ENCODE measurements around the gene LDHA. TPM values are rescaled to one million over a fixed set of nuclear protein-coding genes. Genes with fewer than 3 reads are reported as not detected.

LDHA gene
- total RNA-seq, 4 donors from 2014 or later: 354 to 1,010 (median 500) TPM

- no peak overlapping the region for H3K4me3 ChIP-seq
- in situ Hi-C loops (cut with MboI; ENCODE audit: low sequenced_read_pairs in 4 of 4) (no loop called here), intact Hi-C loops (cut with DNase I; ENCODE audit: low total_unique reads) (no loop called here)
- no peak for TF ChIP-seq CTCF (IDR thresholded peaks at IDR 0.05 in 4 of 5, conservative IDR thresholded peaks at IDR 0.05 in 1 of 5)
- TF ChIP-seq POLR2A (IDR thresholded peaks at IDR 0.05): no peak
- no peaks in the 10 kb centered on the region for H3K27me3 ChIP-seq
- H3K4me1 ChIP-seq: no peaks in the 10 kb centered on the region
- no peak overlapping the region for H3K27ac ChIP-seq
- H3K9me3 ChIP-seq: no peaks in the 10 kb centered on the region
- H3K36me3 ChIP-seq: no peaks in the 10 kb centered on the region
- ATAC-seq (no peak), DNase-seq (no peak)
Observed at GRCh38 chr11:18427240-18427639, 32.9 kb downstream of the LDHA start.

- DNase-seq (no peak), ATAC-seq (no peak)
- no peaks in the 10 kb centered on the region for H3K4me1 ChIP-seq
- no peak overlapping the region for H3K4me3 ChIP-seq
- in situ Hi-C loops (cut with MboI; ENCODE audit: low sequenced_read_pairs in 4 of 4): no loop called here
- H3K9me3 ChIP-seq: no peaks in the 10 kb centered on the region
- no peaks in the 10 kb centered on the region for H3K36me3 ChIP-seq
- intact Hi-C loops (cut with DNase I; ENCODE audit: low total_unique reads): no loop called here
- H3K27ac ChIP-seq: no peak overlapping the region
- no peak for TF ChIP-seq POLR2A (IDR thresholded peaks at IDR 0.05)
- no peak for TF ChIP-seq CTCF (IDR thresholded peaks at IDR 0.05 in 4 of 5, conservative IDR thresholded peaks at IDR 0.05 in 1 of 5)
- H3K27me3 ChIP-seq: no peaks in the 10 kb centered on the region
Observed at GRCh38 chr11:18429332-18429731, 35.0 kb downstream of the LDHA start.

GRCh38 chr11:18438691-18439090 lies 44.3 kb downstream of the LDHA start:
- in situ Hi-C loops (cut with MboI; ENCODE audit: low sequenced_read_pairs in 4 of 4) (no loop called here), intact Hi-C loops (cut with DNase I; ENCODE audit: low total_unique reads) (no loop called here)
- Histone ChIP-seq H3K36me3 (no peaks in the 10 kb centered on the region), H3K4me1 (no peaks in the 10 kb centered on the region), H3K4me3 (no peak overlapping the region), H3K27ac (no peak overlapping the region), H3K9me3 (no peaks in the 10 kb centered on the region), H3K27me3 (no peaks in the 10 kb centered on the region)
- TF ChIP-seq CTCF (IDR thresholded peaks at IDR 0.05 in 4 of 5, conservative IDR thresholded peaks at IDR 0.05 in 1 of 5) (no peak), POLR2A (IDR thresholded peaks at IDR 0.05) (no peak)
- no peak for ATAC-seq
- DNase-seq: no peak

GRCh38 chr11:18449251-18449650 lies 54.9 kb downstream of the LDHA start:
- no peaks in the 10 kb centered on the region for H3K27me3 ChIP-seq
- no peak overlapping the region for H3K4me3 ChIP-seq
- H3K4me1 ChIP-seq: no peaks in the 10 kb centered on the region
- H3K9me3 ChIP-seq: no peaks in the 10 kb centered on the region
- ATAC-seq (no peak), DNase-seq (no peak)
- H3K27ac ChIP-seq: no peak overlapping the region
- no peaks in the 10 kb centered on the region for H3K36me3 ChIP-seq
- in situ Hi-C loops (cut with MboI; ENCODE audit: low sequenced_read_pairs in 4 of 4) (no loop called here), intact Hi-C loops (cut with DNase I; ENCODE audit: low total_unique reads) (no loop called here)
- TF ChIP-seq POLR2A (IDR thresholded peaks at IDR 0.05) (no peak), CTCF (IDR thresholded peaks at IDR 0.05 in 4 of 5, conservative IDR thresholded peaks at IDR 0.05 in 1 of 5) (no peak)

GRCh38 chr11:18452927-18453326 lies 58.6 kb downstream of the LDHA start:
- no peak overlapping the region for H3K4me3 ChIP-seq
- no peak overlapping the region for H3K27ac ChIP-seq
- intact Hi-C loops (cut with DNase I; ENCODE audit: low total_unique reads): no loop called here
- DNase-seq (no peak), ATAC-seq (no peak)
- in situ Hi-C loops (cut with MboI; ENCODE audit: low sequenced_read_pairs in 4 of 4): no loop called here
- no peaks in the 10 kb centered on the region for H3K27me3 ChIP-seq
- no peaks in the 10 kb centered on the region for H3K4me1 ChIP-seq
- no peak for TF ChIP-seq CTCF (IDR thresholded peaks at IDR 0.05 in 4 of 5, conservative IDR thresholded peaks at IDR 0.05 in 1 of 5)
- no peak for TF ChIP-seq POLR2A (IDR thresholded peaks at IDR 0.05)
- no peaks in the 10 kb centered on the region for H3K9me3 ChIP-seq
- H3K36me3 ChIP-seq: no peaks in the 10 kb centered on the region
